GM23338 (cell line): Measurements from ENCODE around the gene FGF3. TPM values are rescaled to one million over a fixed set of nuclear protein-coding genes. Genes with fewer than 3 reads are reported as not detected.

ENCODE experiments used
- ATAC-seq: fragments of 200-7000 bp; cut with Tn5 transposase; 3 replicates; pipeline ENCODE4 v1.9.1; 2020
- DNase-seq: peaks from one replicate; pipeline ENCODE4 v3.0.0-alpha.2; 2015; ENCODE audit warnings: low spot score
- H2AFZ ChIP-seq: fragments of 200-600 bp; sonication (generic); 2 replicates; pipeline ENCODE4 v1.8.0; 2016; ENCODE audit warnings: antibody characterized with exemption, mild to moderate bottlenecking, moderate library complexity
- H3F3A ChIP-seq: fragments of 200-600 bp; sonication (generic); replicated peaks from 2 replicates; pipeline ENCODE4 v1.8.0; 2017; ENCODE audit warnings: antibody characterized with exemption, mixed run types, low read depth
- H3K27ac ChIP-seq: fragments of 200-600 bp; sonication (generic); 2 replicates; pipeline ENCODE4 v1.6.1; 2016; ENCODE audit warnings: low read depth
- H3K27me3 ChIP-seq: fragments of 200-600 bp; sonication (generic); 2 replicates; pipeline ENCODE4 v1.8.0; 2016; ENCODE audit warnings: mild to moderate bottlenecking, mixed run types, moderate library complexity; ENCODE audit not compliant: insufficient read depth
- H3K36me3 ChIP-seq: fragments of 200-600 bp; sonication (generic); 2 replicates; pipeline ENCODE4 v1.8.0; 2016; ENCODE audit warnings: mild to moderate bottlenecking; ENCODE audit not compliant: insufficient read depth
- H3K4me1 ChIP-seq: fragments of 200-600 bp; sonication (generic); 2 replicates; pipeline ENCODE4 v1.8.0; 2016; ENCODE audit warnings: mild to moderate bottlenecking, moderate library complexity; ENCODE audit not compliant: insufficient read depth
- H3K4me2 ChIP-seq: fragments of 200-600 bp; sonication (generic); 2 replicates; pipeline ENCODE4 v1.7.1; 2017; ENCODE audit warnings: mixed run types
- H3K4me3 ChIP-seq: fragments of 200-600 bp; sonication (generic); 2 replicates; pipeline ENCODE4 v1.6.1; 2016; ENCODE audit warnings: mixed run types
- H3K79me2 ChIP-seq: fragments of 200-600 bp; sonication (generic); replicated peaks from 2 replicates; pipeline ENCODE4 v1.8.0; 2017; ENCODE audit warnings: mild to moderate bottlenecking; ENCODE audit not compliant: insufficient read depth
- H3K9me2 ChIP-seq: fragments of 200-600 bp; sonication (generic); 2 replicates; pipeline ENCODE4 v1.8.0; 2017; ENCODE audit not compliant: insufficient read depth
- H4K20me1 ChIP-seq: fragments of 200-600 bp; sonication (generic); replicated peaks from 2 replicates; pipeline ENCODE4 v1.8.0; 2017; ENCODE audit warnings: mild to moderate bottlenecking; ENCODE audit not compliant: insufficient read depth
- H3K27ac Mint-ChIP-seq: 2 replicates; pipeline ENCODE4 v1.8.0; 2020; ENCODE audit warnings: inconsistent platforms, mild to moderate bottlenecking, moderate library complexity, mixed read lengths
- H3K27me3 Mint-ChIP-seq: 3 replicates; pipeline ENCODE4 v1.8.0; 2022; ENCODE audit warnings: low read depth, mild to moderate bottlenecking, moderate library complexity, mixed read lengths, inconsistent platforms; ENCODE audit not compliant: insufficient read depth, poor library complexity
- H3K36me3 Mint-ChIP-seq: 3 replicates; pipeline ENCODE4 v1.8.0; 2021; ENCODE audit warnings: low read depth, mild to moderate bottlenecking, inconsistent platforms, moderate library complexity, mixed read lengths
- H3K4me1 Mint-ChIP-seq: 3 replicates; pipeline ENCODE4 v1.8.0; 2020; ENCODE audit warnings: mild to moderate bottlenecking, inconsistent platforms, mixed read lengths
- H3K4me3 Mint-ChIP-seq: 3 replicates; pipeline ENCODE4 v1.8.0; 2021; ENCODE audit warnings: moderate library complexity, mild to moderate bottlenecking, inconsistent platforms, mixed read lengths
- H3K9me3 Mint-ChIP-seq: 3 replicates; pipeline ENCODE4 v1.8.0; 2020; ENCODE audit warnings: moderate library complexity, mild to moderate bottlenecking, inconsistent platforms, mixed read lengths
- CREB1 ChIP-seq: fragments of 250-450 bp; sonication (Bioruptor Pico); IDR thresholded peaks from 2 replicates; pipeline ENCODE4 v1.5.0; 2020; ENCODE audit warnings: low read depth, mild to moderate bottlenecking, moderate library complexity
- EZH2phosphoT487 ChIP-seq: fragments of 200-600 bp; sonication (generic); IDR thresholded peaks from one replicate; pipeline ENCODE4 v1.8.1; 2018; ENCODE audit warnings: antibody characterized with exemption; ENCODE audit not compliant: unreplicated experiment
- JUNB ChIP-seq: IDR thresholded peaks from one replicate; pipeline ENCODE4 v1.6.1; 2016; ENCODE audit warnings: antibody characterized with exemption; ENCODE audit not compliant: unreplicated experiment
- NANOG ChIP-seq: IDR thresholded peaks from 2 replicates; pipeline ENCODE4 v1.6.1; 2016; ENCODE audit warnings: antibody characterized with exemption, borderline replicate concordance
- STAT1 ChIP-seq: IDR thresholded peaks from one replicate; pipeline ENCODE4 v1.6.1; 2016; ENCODE audit warnings: antibody characterized with exemption; ENCODE audit not compliant: unreplicated experiment
- ZNF331 ChIP-seq: fragments of 250-450 bp; sonication (Bioruptor Pico); IDR thresholded peaks from 2 replicates; pipeline ENCODE4 v1.5.0; 2020; ENCODE audit warnings: low read depth, mild to moderate bottlenecking, moderate library complexity
- ZNF462 ChIP-seq: fragments of 250-450 bp; sonication (Bioruptor Pico); IDR thresholded peaks from 2 replicates; pipeline ENCODE4 v1.5.0; 2020; ENCODE audit warnings: mild to moderate bottlenecking, moderate library complexity
- polyA plus RNA-seq: library from polyadenylated mRNA; unstranded; fragments of >200 nt; fragmentation: Nextera tagmentation; extraction: Ambion mirVana; gene quantifications from 2 replicates; pipeline ENCODE4 v1.2.1, GENCODE V29; 2016
- total RNA-seq: library from RNA; depleted of rRNA; stranded (reverse); fragments of >200 nt; shearing (Covaris generic); gene quantifications from 2 replicates; pipeline ENCODE4 v1.2.3, GENCODE V29; 2014

The FGF3 gene
- total and polyA plus RNA-seq, 2 experiments from 2014 or later: 1.2 TPM; not detected in 1

GRCh38 chr11:69812946-69813345 lies 6.3 kb downstream of the FGF3 start:
- no peak overlapping the region for H3K27ac ChIP-seq
- no peak overlapping the region for H3K27ac Mint-ChIP-seq
- H4K20me1 ChIP-seq: no peaks in the 10 kb centered on the region
- H3F3A ChIP-seq: no peaks in the 10 kb centered on the region
- no peaks in the 10 kb centered on the region for H3K36me3 ChIP-seq
- no peak overlapping the region for H3K4me3 ChIP-seq
- DNase-seq: no peak
- H3K4me2 ChIP-seq: no peak overlapping the region
- peaks cover 3% of the 10 kb centered on the region for H3K9me3 Mint-ChIP-seq
- no peaks in the 10 kb centered on the region for H3K79me2 ChIP-seq
- H3K4me1 Mint-ChIP-seq: peaks cover 5% of the 10 kb centered on the region
- H3K27me3 ChIP-seq: peaks cover 33% of the 10 kb centered on the region
- no peaks in the 10 kb centered on the region for H3K9me2 ChIP-seq
- H3K36me3 Mint-ChIP-seq: no peaks in the 10 kb centered on the region; the same call in 2 of the 3 replicates
- no peak overlapping the region for H3K4me3 Mint-ChIP-seq
- ATAC-seq: no peak
- H2AFZ ChIP-seq: no peak overlapping the region
- peaks cover 8% of the 10 kb centered on the region; the same call in 1 of the 2 replicates for H3K4me1 ChIP-seq
- TF ChIP-seq JUNB (no peak), NANOG (no peak), ZNF331 (CRISPR knock-in tag) (no peak), EZH2phosphoT487 (no peak), ZNF462 (CRISPR knock-in tag) (no peak), STAT1 (no peak)
- H3K27me3 Mint-ChIP-seq: peaks cover 48% of the 10 kb centered on the region

- Histone ChIP-seq H3K27me3 (peaks cover 27% of the 10 kb centered on the region), H3K9me2 (no peaks in the 10 kb centered on the region), H3F3A (no peaks in the 10 kb centered on the region), H3K4me1 (peaks cover 8% of the 10 kb centered on the region; the same call in 1 of the 2 replicates), H3K79me2 (no peaks in the 10 kb centered on the region), H3K4me2 (no peak overlapping the region), H3K27ac (no peak overlapping the region), H4K20me1 (no peaks in the 10 kb centered on the region), H3K4me3 (no peak overlapping the region), H3K36me3 (no peaks in the 10 kb centered on the region), H2AFZ (no peak overlapping the region)
- ATAC-seq (no peak), DNase-seq (no peak)
- Mint-ChIP-seq H3K27me3 (peaks cover 44% of the 10 kb centered on the region), H3K36me3 (no peaks in the 10 kb centered on the region; the same call in 2 of the 3 replicates), H3K4me1 (peaks cover 5% of the 10 kb centered on the region), H3K4me3 (no peak overlapping the region), H3K27ac (no peak overlapping the region), H3K9me3 (peaks cover 3% of the 10 kb centered on the region)
- TF ChIP-seq ZNF462 (CRISPR knock-in tag) (no peak), CREB1 (CRISPR knock-in tag) (no peak)
Measured at GRCh38 chr11:69812256-69812655, 7.0 kb downstream of the FGF3 start.
